AG09319 (cell line): ENCODE measurements around the gene NPHP4.

Experiments used
- DNase-seq: peaks from one replicate; pipeline ENCODE4 v3.0.0-alpha.2; 2010; ENCODE audit warnings: low read depth; ENCODE audit errors: extremely low read depth
- TF ChIP-seq, protein P1 (sequence below): IDR thresholded peaks from 2 replicates; pipeline ENCODE4 v1.5.1; 2011; ENCODE audit warnings: low read depth, mild to moderate bottlenecking, inconsistent platforms, low read length, moderate library complexity

NPHP4 gene

DNA sequence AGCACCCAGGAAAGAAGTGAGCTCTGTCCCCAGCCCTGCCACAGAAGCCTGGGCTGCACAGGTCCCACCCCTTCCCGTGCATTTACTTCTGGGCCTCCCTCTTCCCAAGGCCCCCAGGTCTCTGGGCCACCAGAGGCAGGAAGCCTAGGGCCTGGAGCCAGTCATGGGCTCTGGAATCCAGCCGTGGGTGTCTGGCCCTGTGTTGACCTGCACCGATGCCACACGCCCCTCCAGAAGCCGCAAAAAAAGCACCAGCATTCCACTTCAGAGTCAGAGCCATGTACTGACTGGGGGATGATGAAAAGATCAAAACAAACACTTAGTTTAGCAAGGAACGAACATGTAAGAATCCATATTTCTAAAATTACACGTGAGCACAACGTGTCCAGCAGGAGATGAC, 141.7 kb downstream of the NPHP4 start:
- TF ChIP-seq, protein P1, sequence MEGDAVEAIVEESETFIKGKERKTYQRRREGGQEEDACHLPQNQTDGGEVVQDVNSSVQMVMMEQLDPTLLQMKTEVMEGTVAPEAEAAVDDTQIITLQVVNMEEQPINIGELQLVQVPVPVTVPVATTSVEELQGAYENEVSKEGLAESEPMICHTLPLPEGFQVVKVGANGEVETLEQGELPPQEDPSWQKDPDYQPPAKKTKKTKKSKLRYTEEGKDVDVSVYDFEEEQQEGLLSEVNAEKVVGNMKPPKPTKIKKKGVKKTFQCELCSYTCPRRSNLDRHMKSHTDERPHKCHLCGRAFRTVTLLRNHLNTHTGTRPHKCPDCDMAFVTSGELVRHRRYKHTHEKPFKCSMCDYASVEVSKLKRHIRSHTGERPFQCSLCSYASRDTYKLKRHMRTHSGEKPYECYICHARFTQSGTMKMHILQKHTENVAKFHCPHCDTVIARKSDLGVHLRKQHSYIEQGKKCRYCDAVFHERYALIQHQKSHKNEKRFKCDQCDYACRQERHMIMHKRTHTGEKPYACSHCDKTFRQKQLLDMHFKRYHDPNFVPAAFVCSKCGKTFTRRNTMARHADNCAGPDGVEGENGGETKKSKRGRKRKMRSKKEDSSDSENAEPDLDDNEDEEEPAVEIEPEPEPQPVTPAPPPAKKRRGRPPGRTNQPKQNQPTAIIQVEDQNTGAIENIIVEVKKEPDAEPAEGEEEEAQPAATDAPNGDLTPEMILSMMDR, result no peak
- no peak for DNase-seq

DNA sequence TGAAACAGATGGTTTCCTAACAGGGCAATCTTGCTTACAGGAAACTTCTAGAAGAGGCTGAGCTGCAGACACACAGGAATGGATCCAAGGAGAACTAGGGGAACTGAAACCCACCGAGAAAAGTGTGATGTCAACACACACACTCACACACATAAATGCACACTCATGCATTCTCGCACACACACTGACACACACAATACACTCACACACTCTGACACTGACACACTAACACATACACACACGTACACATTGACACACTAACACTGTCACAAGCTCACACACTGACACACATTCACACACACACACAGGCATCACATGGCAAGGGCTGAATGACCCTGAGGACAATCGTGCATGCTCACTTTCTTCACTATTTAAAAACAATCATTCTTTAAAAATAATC, 142.7 kb downstream of the NPHP4 start:
- DNase-seq, result no peak

DNA sequence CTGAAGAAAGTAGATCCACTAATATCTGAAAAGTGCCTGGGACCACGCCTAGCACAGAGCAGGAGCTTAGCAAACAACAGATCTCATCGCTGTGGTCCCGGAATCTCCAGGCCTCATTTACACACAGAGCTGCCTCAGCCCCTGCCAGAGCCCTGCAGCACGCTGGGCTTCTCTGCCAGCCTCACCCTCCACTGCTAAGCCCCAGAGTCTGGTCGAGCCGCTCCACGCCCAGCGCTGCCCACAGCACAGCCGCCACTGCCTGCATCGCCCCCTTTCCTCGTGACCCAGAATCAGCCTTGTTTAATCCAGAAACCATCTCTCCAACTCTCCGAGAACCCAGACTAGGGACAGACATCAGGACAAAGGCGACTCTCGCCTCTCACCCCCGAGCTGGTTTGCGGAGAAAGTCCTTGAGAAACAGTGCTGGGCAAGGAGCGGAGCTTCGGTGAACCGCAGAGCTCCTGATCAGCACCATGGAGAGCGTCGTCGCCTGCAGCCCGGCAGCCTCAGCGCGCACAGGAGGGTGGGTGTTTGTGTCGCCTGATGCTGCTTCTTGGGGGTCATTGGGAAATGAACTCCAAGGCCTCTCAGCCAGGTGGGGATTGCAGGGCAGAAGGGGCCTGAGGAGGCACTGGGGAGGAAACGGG, 145.1 kb downstream of the NPHP4 start:
- no peak for DNase-seq
- TF ChIP-seq, protein P1, result no peak

More for the DNA sequence above, 142.7 kb downstream of the NPHP4 start:
- TF ChIP-seq, protein P1, result no peak

DNA sequence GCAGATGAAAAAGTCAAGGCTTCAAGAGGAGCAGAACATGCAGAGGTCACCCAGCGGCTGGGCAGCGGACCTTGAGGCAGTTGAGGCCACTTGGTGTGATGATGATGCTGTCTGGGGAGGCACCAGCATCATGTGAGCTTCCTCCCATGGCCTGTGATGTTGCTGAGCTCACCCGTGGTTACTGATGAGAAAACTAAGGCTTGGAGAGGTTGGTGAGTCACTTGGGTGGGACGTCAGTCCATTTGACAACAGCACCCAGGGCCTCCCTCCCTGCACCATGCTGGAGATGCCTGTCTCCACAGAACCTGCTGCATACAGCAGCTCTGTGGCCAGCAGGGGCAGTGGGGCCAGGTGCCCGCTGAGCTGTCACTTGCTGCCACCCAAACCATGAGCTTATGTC, 146.8 kb downstream of the NPHP4 start:
- TF ChIP-seq, protein P1, result no peak
- DNase-seq, result no peak

DNA sequence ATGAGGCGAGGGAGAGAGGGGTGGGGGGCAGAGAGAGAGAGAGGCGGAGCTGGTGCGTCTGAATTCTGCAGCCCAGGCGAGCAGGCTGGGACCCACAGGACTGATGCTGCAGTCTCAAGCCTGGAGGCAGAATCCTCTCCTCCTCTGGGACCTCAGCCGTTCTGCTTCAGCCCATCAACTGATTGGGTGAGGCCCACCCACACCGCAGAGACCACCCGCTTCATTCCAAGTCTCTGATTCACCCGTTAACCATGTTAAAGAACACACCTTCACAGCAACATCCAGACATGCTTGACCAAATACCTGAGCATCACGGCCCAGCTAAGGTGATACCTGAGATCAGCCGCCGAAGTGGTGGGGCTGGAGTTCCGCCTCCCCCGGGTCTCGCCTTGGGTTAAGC, 147.8 kb downstream of the NPHP4 start:
- no peak for DNase-seq
- TF ChIP-seq, protein P1, result no peak

DNA sequence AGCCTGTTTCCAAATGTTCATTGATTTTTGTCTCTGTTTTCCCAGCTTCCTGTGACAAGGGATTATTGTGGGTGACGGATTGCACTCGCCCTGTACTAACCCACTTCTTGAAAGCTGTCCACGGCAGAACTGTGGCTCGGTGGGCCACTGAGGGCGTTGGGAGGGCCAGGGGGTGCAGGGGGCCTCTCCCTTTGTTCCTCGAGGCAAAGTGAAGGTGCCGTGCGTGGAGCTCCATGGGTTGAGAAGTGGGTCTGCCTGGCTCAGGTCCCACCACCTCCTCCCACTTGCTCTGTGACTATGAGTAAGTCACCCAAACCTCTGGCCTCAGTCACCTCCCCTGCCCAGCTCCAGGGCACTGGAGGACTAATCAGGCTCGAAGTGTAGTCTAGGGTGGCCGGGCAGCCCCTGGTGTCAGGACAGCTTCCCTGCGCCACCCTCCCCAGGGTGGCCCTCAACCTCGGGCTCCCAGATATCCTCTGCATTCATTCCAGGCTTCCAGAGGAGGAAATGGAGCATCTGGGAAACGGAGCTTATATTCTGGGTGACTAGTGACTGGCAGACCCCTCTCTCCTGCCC, 148.6 kb downstream of the NPHP4 start:
- TF ChIP-seq, protein P1, result no peak
- no peak for DNase-seq

DNA sequence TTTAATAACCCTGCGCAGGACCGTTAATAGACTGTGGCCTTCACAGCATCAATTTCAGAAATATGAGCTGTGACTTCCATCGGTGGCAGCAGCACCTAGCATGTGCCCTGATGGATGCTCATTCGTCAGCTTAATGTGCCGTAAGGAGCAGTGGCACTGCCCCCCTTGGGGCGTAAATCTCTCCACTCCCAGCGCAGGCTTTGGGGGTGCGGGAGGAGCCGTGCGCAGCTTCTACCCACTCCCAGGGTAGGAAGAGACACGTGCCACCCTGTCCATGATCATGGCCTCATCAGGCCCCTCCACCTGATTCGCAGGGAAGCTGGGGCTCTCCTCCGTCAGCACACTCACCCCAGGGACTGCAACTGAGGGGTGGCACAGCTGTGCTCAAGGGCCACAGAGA, 149.5 kb downstream of the NPHP4 start:
- DNase-seq, result no peak
- TF ChIP-seq, protein P1, result no peak
